Gastroesophageal sphincter (tissue), 3 donors: ENCODE results near the gene PHKA1.

ENCODE experiments used
- CTCF ChIP-seq, 4 experiments: fragments of 200-600 bp in 2 of 4; fragments of 450-650 bp in 2 of 4; sonication (generic) in 1 of 4; IDR thresholded peaks; one replicate each; pipeline ENCODE4 v1.5.1; 2017 to 2019; ENCODE audit warnings: antibody characterized with exemption in 4 of 4, mild to moderate bottlenecking in 2 of 4, moderate library complexity in 2 of 4
- POLR2A ChIP-seq, 2 donors: fragments of 450-650 bp; IDR thresholded peaks; one replicate each; pipeline ENCODE4 v1.6.1; 2017; ENCODE audit warnings: antibody characterized with exemption in 2 of 2, mild to moderate bottlenecking in 2 of 2, moderate library complexity in 1 of 2

GRCh38 chrX:72540318-72540717 lies 173.8 kb downstream of the PHKA1 start:
- TF ChIP-seq CTCF (IDR thresholded peaks at IDR 0.05) (peak; percentile 9 to 40 (median 22)), POLR2A (IDR thresholded peaks at IDR 0.05) (no peak)
